Peyer's patch (tissue), 4 donors: ENCODE results near the gene LAMC3. TPM values are rescaled to one million over a fixed set of nuclear protein-coding genes. Genes with fewer than 3 reads are reported as not detected.

Source experiments
- DNase-seq, 3 donors: peaks; one replicate each; pipeline ENCODE4 v3.0.0-alpha.2; 2017 to 2019
- H3K27ac ChIP-seq, 4 donors: fragments of 200-600 bp; sonication (generic); one replicate each; pipeline ENCODE4 v1.5.1; 2016 to 2019
- H3K27me3 ChIP-seq, 2 donors: fragments of 200-600 bp; sonication (generic); one replicate each; pipeline ENCODE4 v1.5.1; 2019
- H3K36me3 ChIP-seq, 3 donors: fragments of 200-600 bp; sonication (generic); one replicate each; pipeline ENCODE4 v1.5.1; 2016 to 2019
- H3K4me1 ChIP-seq, 4 donors: fragments of 200-600 bp; sonication (generic); one replicate each; pipeline ENCODE4 v1.5.1; 2016 to 2019
- H3K4me3 ChIP-seq, 4 donors: fragments of 200-600 bp; sonication (generic); 1 replicate in 3 of 4; 2 replicates in 1 of 4; pipeline ENCODE4 v1.5.1; 2016 to 2019; ENCODE audit warnings: mild to moderate bottlenecking in 1 of 4
- H3K9me3 ChIP-seq, 4 donors: fragments of 200-600 bp; sonication (generic); one replicate each; pipeline ENCODE4 v1.5.1; 2016 to 2019; ENCODE audit warnings: mild to moderate bottlenecking in 1 of 4
- POLR2A ChIP-seq, 2 donors: fragments of 450-650 bp; IDR thresholded peaks; one replicate each; pipeline ENCODE4 v1.5.1; 2017; ENCODE audit warnings: antibody characterized with exemption in 2 of 2, mild to moderate bottlenecking in 2 of 2, moderate library complexity in 2 of 2
- total RNA-seq, 4 donors: library from RNA; depleted of rRNA; stranded (reverse); fragments of >200 nt; gene quantifications; one replicate each; pipeline ENCODE4 v1.1.0, GENCODE V29; 2016
- TF ChIP-seq, protein P1 (sequence below), 6 experiments: fragments of 450-650 bp in 4 of 6; fragments of 200-600 bp in 2 of 6; sonication (generic) in 1 of 6; IDR thresholded peaks; one replicate each; pipeline ENCODE4 v1.5.1; 2017 to 2019; ENCODE audit warnings: antibody characterized with exemption in 6 of 6, mild to moderate bottlenecking in 3 of 6, moderate library complexity in 1 of 6

Gene LAMC3
- total RNA-seq, 4 donors from 2014 or later, result 1.6 to 4.1 (median 3.9) TPM; not detected in 1

DNA sequence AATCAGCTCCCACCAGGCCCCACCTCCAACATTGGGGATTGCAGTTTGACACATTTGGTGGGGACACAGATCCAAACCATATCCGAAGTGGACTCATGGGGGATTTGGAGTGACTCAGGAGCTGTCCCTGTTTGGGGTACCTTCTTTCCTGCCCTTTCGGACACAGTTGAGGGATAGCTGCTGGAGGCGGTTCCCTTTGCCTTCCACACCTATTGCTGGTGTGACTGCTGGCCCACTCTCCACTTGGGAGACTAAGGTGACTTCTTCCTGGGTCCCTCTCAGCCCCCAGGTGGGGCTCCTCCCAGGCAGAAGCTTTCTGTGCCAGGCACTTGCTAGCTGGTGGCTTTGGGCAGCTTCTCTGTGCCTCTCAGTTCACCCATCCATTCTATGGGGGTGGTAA, 26.6 kb downstream of the LAMC3 start:
- TF ChIP-seq, protein P1, sequence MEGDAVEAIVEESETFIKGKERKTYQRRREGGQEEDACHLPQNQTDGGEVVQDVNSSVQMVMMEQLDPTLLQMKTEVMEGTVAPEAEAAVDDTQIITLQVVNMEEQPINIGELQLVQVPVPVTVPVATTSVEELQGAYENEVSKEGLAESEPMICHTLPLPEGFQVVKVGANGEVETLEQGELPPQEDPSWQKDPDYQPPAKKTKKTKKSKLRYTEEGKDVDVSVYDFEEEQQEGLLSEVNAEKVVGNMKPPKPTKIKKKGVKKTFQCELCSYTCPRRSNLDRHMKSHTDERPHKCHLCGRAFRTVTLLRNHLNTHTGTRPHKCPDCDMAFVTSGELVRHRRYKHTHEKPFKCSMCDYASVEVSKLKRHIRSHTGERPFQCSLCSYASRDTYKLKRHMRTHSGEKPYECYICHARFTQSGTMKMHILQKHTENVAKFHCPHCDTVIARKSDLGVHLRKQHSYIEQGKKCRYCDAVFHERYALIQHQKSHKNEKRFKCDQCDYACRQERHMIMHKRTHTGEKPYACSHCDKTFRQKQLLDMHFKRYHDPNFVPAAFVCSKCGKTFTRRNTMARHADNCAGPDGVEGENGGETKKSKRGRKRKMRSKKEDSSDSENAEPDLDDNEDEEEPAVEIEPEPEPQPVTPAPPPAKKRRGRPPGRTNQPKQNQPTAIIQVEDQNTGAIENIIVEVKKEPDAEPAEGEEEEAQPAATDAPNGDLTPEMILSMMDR (IDR thresholded peaks at IDR 0.05), result no peak
- no peak for TF ChIP-seq POLR2A (IDR thresholded peaks at IDR 0.05)
- no peaks in the 10 kb centered on the region for H3K27me3 ChIP-seq
- no peak for DNase-seq
- peaks cover 0 to 13% (median 0%) of the 10 kb centered on the region in 4 donors for H3K4me1 ChIP-seq
- H3K27ac ChIP-seq, result no peak overlapping the region
- no peaks in the 10 kb centered on the region for H3K9me3 ChIP-seq
- H3K36me3 ChIP-seq, result no peaks in the 10 kb centered on the region
- no peak overlapping the region for H3K4me3 ChIP-seq

DNA sequence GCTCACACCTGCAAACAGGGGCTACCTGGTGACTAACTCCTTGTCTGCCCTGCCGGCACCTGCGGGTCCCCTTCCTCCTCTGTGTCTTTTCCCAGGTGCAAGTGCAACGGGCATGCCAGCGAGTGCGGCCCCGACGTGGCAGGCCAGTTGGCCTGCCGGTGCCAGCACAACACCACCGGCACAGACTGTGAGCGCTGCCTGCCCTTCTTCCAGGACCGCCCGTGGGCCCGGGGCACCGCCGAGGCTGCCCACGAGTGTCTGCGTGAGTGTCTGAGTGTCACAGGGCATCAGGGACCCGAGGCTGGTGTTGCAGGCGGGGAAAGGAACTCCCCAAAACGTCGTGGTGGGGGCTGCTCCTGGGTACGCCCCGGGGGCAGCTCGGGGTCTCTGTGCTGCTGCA, 27.1 kb downstream of the LAMC3 start:
- H3K36me3 ChIP-seq, result no peaks in the 10 kb centered on the region
- TF ChIP-seq, protein P1 (IDR thresholded peaks at IDR 0.05), result no peak
- no peak for TF ChIP-seq POLR2A (IDR thresholded peaks at IDR 0.05)
- DNase-seq, result no peak

DNA sequence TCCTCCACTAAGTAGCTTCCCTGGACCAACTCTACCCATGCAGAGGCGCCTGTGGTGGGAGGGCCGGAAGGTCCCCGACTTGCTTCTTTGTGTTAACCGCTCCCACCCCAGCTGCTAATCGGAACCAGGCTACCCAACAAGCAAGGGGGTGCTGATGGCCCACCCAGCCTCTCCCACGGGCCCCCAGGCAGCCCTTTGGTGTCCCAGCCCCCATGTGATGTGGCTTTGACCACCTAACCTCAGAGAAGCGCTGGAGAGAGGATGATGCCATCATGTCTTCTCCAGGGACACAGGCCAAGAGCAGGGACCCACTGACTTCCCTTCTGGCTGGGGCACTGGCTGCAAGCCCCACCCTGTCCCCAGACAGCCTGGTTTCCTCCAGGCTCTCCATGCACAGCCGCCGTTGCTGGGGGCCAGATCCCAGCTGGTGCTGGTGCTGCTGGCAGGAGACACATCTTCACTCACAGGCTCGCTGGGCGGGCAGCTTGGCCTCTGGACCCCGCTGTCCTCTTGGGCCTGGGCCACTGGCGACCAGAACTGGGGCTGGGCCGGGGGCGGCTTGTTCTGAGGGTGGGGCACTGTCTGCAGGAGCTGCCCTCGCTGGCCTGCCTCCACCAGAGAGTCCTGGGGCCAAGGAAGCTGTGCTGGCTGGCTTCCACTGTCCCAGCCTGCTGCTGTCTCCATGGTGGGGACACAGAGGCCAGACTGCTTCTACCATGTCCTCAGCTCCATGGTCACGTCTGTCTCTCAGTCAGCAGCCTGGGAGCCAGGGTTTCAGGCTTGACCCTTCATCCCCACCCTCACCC, 27.8 kb downstream of the LAMC3 start:
- Histone ChIP-seq H3K9me3 (no peaks in the 10 kb centered on the region), H3K36me3 (no peaks in the 10 kb centered on the region), H3K27ac (no peak overlapping the region), H3K27me3 (no peaks in the 10 kb centered on the region), H3K4me3 (no peak overlapping the region), H3K4me1 (peaks cover 0 to 13% (median 0%) of the 10 kb centered on the region in 4 donors)
- TF ChIP-seq POLR2A (IDR thresholded peaks at IDR 0.05), result no peak
- TF ChIP-seq, protein P1 (IDR thresholded peaks at IDR 0.05), result no peak
- DNase-seq, result no peak

More for the DNA sequence above, 27.1 kb downstream of the LAMC3 start:
- no peaks in the 10 kb centered on the region for H3K9me3 ChIP-seq
- H3K4me1 ChIP-seq, result peaks cover 0 to 13% (median 0%) of the 10 kb centered on the region in 4 donors
- H3K4me3 ChIP-seq, result no peak overlapping the region
- H3K27ac ChIP-seq, result no peak overlapping the region
- no peaks in the 10 kb centered on the region for H3K27me3 ChIP-seq

DNA sequence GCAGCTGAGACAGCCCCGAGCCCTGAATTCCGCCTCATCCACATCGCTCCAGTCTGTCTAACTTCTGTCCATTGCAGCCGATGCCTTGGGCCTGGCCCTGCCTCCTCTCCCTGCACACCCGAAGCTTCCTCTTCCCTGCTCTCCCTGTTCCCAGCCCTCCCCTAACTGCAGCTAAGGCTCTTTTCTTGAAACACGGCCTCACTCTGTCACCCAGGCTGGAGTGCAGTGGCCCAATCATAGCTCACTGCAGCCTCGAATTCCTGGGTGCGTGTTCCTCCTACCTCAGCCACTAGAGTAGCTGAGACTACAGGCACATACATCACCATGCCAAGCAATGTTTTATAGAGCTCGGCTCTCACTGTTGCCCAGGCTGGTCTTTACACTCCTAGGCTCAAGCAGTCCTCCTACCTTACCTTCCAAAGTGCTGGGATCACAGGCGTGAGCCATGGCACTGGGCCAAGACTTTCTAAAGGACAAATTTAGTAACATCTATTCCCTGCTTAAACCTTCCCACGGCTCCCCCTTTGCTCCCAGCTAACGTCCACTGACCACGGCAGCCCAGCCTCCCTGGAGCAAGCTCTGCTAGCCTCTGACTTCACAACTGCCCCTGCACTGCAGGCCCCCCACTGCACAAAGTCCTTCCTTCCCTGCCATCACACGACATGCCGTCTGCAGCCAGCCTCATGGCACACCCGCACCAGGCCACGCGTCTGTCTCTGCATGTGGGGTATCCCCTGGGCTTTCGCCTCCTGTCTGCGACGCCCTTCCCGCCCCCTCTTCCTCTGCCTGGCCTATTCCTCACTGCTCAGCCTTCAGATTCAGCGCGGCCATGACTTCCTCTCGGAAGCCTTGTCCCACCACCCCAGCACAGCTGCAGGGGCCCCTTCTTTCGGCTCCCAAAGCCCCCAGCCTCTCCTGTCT, 28.6 kb downstream of the LAMC3 start:
- H3K27me3 ChIP-seq, result no peaks in the 10 kb centered on the region
- H3K4me1 ChIP-seq, result peaks cover 0 to 13% (median 0%) of the 10 kb centered on the region in 4 donors
- no peaks in the 10 kb centered on the region for H3K9me3 ChIP-seq
- no peak overlapping the region for H3K4me3 ChIP-seq
- TF ChIP-seq, protein P1 (IDR thresholded peaks at IDR 0.05), result no peak
- TF ChIP-seq POLR2A (IDR thresholded peaks at IDR 0.05), result no peak
- no peak overlapping the region for H3K27ac ChIP-seq
- DNase-seq, result peak in 1 of 3 donors; percentile 35
- H3K36me3 ChIP-seq, result no peaks in the 10 kb centered on the region

DNA sequence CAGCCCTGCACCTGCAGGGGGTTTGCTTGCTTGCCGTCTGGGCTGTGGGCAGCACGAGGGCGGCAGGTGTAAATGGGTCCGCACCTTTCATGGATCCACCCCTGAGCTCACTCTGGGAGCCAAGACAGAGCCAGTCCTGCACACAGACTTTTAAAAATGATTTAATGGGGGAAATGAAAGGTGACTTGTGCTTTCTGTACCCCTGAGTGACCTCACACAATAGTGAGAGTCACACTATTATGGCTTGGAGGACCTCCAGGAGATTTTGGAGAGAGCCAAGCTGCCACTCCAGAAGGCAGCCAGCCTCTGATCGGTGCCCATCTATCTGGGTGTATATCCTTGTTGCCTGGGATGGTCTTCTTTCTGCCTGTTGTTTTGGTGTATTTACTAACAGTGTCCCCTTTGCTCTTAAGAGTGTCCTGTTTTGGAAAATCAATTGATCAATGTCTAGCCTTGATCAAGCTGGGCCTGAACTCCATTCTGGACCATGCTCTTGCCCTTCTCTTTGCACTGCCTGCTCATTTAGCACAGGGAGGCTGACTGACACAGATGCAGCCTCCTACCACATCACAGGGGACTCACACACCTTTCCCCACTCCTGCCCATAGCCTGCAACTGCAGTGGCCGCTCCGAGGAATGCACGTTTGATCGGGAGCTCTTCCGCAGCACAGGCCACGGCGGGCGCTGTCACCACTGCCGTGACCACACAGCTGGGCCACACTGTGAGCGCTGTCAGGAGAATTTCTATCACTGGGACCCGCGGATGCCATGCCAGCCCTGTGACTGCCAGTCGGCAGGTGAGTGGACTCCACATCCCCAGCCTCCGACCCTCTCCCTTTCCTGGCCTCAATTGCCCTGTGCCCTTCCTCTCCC, 29.5 kb downstream of the LAMC3 start:
- peaks cover 0 to 13% (median 0%) of the 10 kb centered on the region in 4 donors for H3K4me1 ChIP-seq
- DNase-seq, result peak in 1 of 3 donors; percentile 30
- H3K27me3 ChIP-seq, result no peaks in the 10 kb centered on the region
- no peaks in the 10 kb centered on the region for H3K36me3 ChIP-seq
- H3K4me3 ChIP-seq, result no peak overlapping the region
- H3K9me3 ChIP-seq, result no peaks in the 10 kb centered on the region
- no peak overlapping the region for H3K27ac ChIP-seq
- TF ChIP-seq, protein P1 (IDR thresholded peaks at IDR 0.05), result no peak
- TF ChIP-seq POLR2A (IDR thresholded peaks at IDR 0.05), result no peak
